ENCODE data around the gene NFU1. TPM values are rescaled to one million over a fixed set of nuclear protein-coding genes. Genes with fewer than 3 reads are reported as not detected.

Gene NFU1
- total RNA-seq, 2 donors from 2014 or later: 17.8 to 23.2 TPM

- H3K36me3 Mint-ChIP-seq (ENCODE audit: low read depth): no peaks in the 10 kb centered on the region
- no peaks in the 10 kb centered on the region for H3K9me3 ChIP-seq (ENCODE audit: control insufficient read depth, low read length, poor library complexity, severe bottlenecking)
- H3K27ac Mint-ChIP-seq: no peak overlapping the region
- DNase-seq (no peak), ATAC-seq (no peak)
- H3K4me3 Mint-ChIP-seq: peak overlapping the region; percentile 12
- H3K27me3 Mint-ChIP-seq: no peaks in the 10 kb centered on the region
- H3K4me1 Mint-ChIP-seq: no peaks in the 10 kb centered on the region
Observed at GRCh38 chr2:69393963-69394362, 43.3 kb downstream of the NFU1 start.

GRCh38 chr2:69390471-69390870, 46.8 kb downstream of the NFU1 start:
- peaks cover 10% of the 10 kb centered on the region for H3K4me1 Mint-ChIP-seq
- DNase-seq (no peak), ATAC-seq (no peak)
- no peaks in the 10 kb centered on the region for H3K9me3 ChIP-seq (ENCODE audit: control insufficient read depth, low read length, poor library complexity, severe bottlenecking)
- H3K36me3 Mint-ChIP-seq (ENCODE audit: low read depth): no peaks in the 10 kb centered on the region
- H3K4me3 Mint-ChIP-seq: no peak overlapping the region
- no peak overlapping the region for H3K27ac Mint-ChIP-seq
- H3K27me3 Mint-ChIP-seq: no peaks in the 10 kb centered on the region

GRCh38 chr2:69390001-69390400, 47.2 kb downstream of the NFU1 start:
- Mint-ChIP-seq H3K27ac (no peak overlapping the region), H3K36me3 (ENCODE audit: low read depth) (no peaks in the 10 kb centered on the region), H3K4me1 (peaks cover 10% of the 10 kb centered on the region), H3K27me3 (no peaks in the 10 kb centered on the region), H3K4me3 (no peak overlapping the region)
- no peaks in the 10 kb centered on the region for H3K9me3 ChIP-seq (ENCODE audit: control insufficient read depth, low read length, poor library complexity, severe bottlenecking)
- DNase-seq (no peak), ATAC-seq (no peak)

DNA sequence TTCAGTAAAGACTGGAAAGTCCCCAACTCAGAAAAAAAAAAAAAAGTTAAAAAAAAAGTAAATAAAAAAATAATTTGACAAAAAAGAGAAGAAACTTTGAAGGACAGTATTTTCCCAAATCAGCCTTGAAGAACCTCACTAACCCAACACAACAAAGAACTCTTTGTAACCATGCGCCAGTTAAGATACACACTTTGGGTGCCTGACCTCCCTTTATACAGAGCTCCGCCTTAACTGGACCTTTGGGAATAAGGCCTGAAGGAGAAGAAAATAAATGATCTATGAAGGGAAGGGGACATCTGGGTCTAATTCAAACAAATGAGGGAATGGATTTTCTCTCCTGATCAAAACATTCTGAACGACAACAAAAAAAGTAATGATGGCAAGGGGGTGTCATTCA, 48.0 kb downstream of the NFU1 start:
- H3K9me3 ChIP-seq (ENCODE audit: control insufficient read depth, low read length, poor library complexity, severe bottlenecking): no peaks in the 10 kb centered on the region
- H3K27me3 Mint-ChIP-seq: no peaks in the 10 kb centered on the region
- H3K36me3 Mint-ChIP-seq (ENCODE audit: low read depth): no peaks in the 10 kb centered on the region
- H3K27ac Mint-ChIP-seq: no peak overlapping the region
- ATAC-seq (no peak), DNase-seq (no peak)
- no peak overlapping the region for H3K4me3 Mint-ChIP-seq
- peaks cover 10% of the 10 kb centered on the region for H3K4me1 Mint-ChIP-seq

DNA sequence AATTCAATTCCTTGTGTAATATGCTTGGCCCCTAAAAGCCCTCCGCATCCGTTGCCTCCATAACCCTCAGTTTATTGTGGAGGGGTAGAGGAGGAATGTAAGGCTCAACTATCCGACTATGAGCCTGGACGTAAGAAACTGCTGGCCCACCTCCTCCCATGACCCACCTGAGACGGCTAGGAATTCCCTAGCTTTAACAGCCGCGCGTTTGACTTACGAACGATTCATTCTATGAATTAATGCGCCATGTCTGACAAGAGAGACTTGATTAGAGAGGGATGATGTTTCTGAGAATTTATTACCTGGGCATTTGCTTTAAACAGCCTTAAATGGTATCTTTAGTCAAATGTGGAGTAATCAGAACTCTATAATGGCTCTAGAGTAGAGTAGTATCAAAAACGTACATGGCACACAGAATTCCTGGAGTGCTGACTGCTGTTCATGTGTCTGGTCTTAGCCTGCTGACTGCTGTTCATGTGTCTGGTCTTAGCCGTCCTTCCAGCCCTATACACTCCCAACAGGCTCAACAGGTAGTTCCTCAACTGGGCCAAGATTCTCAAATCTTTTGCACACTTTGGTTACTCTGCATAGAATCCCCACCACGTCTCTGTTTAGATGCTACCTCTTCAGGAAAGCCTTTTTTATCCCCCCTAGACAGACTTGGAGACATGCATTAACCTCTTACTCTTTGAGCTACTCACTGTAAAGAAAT, 49.3 kb downstream of the NFU1 start:
- H3K27me3 Mint-ChIP-seq: no peaks in the 10 kb centered on the region
- H3K4me3 Mint-ChIP-seq: peak overlapping the region; percentile 91
- H3K27ac Mint-ChIP-seq: peak overlapping the region; percentile 71

GRCh38 chr2:69386789-69387734, 50.2 kb downstream of the NFU1 start, which contains the start of gene GFPT1:
TSS of gene GFPT1 (minus strand) at chr2:69387227. CDS start at chr2:69387071, 156 bp downstream.
- Mint-ChIP-seq H3K4me1 (peaks cover 23% of the 10 kb centered on the region), H3K27me3 (no peaks in the 10 kb centered on the region), H3K27ac (peak within 1 kb of the TSS; percentile 71), H3K4me3 (peak within 1 kb of the TSS; percentile 91), H3K36me3 (ENCODE audit: low read depth) (peaks cover 6% of the 10 kb centered on the region)
- ATAC-seq (peak; percentile 98), DNase-seq (peak; percentile 88 to 92 (median 89))
- no peaks in the 10 kb centered on the region for H3K9me3 ChIP-seq (ENCODE audit: control insufficient read depth, low read length, poor library complexity, severe bottlenecking)

More for the DNA sequence above, 49.3 kb downstream of the NFU1 start:
- H3K9me3 ChIP-seq (ENCODE audit: control insufficient read depth, low read length, poor library complexity, severe bottlenecking): no peaks in the 10 kb centered on the region
- ATAC-seq (no peak), DNase-seq (no peak)
- peaks cover 16% of the 10 kb centered on the region for H3K4me1 Mint-ChIP-seq
- H3K36me3 Mint-ChIP-seq (ENCODE audit: low read depth): no peaks in the 10 kb centered on the region

DNA sequence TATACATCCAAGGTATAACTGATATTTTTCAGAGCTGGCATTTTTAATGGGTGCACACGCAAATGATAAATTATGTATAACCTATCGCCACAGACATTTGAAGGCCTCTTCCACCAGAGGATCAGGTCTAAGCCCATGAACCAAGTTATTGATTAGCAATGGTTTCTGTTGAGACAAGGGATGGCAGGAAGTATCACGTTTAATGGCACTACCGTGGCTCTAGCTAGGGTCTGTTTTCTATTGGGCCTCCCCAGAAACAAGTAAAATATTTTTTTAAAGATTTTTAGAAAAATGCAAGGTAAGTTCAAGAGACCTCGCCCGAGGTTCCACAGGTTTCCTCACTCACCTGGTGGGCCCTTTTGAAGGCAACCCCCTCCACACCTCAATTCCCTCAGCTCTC, 50.9 kb downstream of the NFU1 start:
- DNase-seq: no peak

DNA sequence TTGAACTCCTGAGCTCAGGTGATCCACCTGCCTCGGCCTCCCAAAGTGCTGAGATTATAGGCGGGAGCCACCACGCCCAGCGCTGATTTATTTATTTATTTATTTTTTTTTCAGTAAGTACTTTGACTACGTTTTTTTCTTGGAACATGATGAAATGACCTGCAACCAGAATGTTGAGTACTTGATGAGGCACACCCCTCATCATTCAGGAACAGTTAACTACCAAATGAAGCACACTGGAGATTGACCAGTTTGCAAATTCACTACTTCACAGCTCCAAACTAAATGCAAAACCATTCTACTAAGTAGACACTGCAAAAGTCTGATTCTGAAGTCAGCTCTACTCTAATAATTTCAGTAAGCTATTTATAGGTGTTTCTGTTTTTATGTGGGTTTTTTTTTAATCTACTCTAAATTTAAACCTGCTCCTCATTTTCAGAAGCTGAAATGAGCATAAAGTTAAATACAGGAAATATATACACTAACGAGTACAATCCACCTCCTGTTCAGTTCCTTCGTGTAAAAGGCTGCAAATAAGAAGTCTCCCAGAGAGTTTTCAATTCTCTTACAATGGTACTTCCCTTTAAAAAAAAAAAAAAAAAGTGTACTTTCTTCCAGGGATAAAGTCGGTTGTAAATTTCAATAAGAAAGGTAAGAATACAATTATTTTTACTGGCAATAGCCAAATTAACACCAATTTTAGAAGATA, 51.6 kb downstream of the NFU1 start:
- ATAC-seq (no peak), DNase-seq (no peak)
- no peaks in the 10 kb centered on the region for H3K9me3 ChIP-seq (ENCODE audit: control insufficient read depth, low read length, poor library complexity, severe bottlenecking)
- Mint-ChIP-seq H3K4me1 (peaks cover 32% of the 10 kb centered on the region), H3K27ac (peak overlapping the region; percentile 71), H3K27me3 (no peaks in the 10 kb centered on the region), H3K36me3 (ENCODE audit: low read depth) (peaks cover 8% of the 10 kb centered on the region), H3K4me3 (peak overlapping the region; percentile 91)

More for the DNA sequence above, 50.9 kb downstream of the NFU1 start:
- no peaks in the 10 kb centered on the region for H3K9me3 ChIP-seq (ENCODE audit: control insufficient read depth, low read length, poor library complexity, severe bottlenecking)
- Mint-ChIP-seq H3K27ac (peak overlapping the region; percentile 71), H3K36me3 (ENCODE audit: low read depth) (peaks cover 6% of the 10 kb centered on the region), H3K4me3 (peak overlapping the region; percentile 91), H3K27me3 (no peaks in the 10 kb centered on the region), H3K4me1 (peaks cover 28% of the 10 kb centered on the region)
- ATAC-seq: no peak

GRCh38 chr2:69384618-69385081, 52.6 kb downstream of the NFU1 start:
- H3K27ac Mint-ChIP-seq: no peak overlapping the region
- H3K27me3 Mint-ChIP-seq: no peaks in the 10 kb centered on the region
- ATAC-seq: no peak
- H3K9me3 ChIP-seq (ENCODE audit: control insufficient read depth, low read length, poor library complexity, severe bottlenecking): no peaks in the 10 kb centered on the region
- H3K36me3 Mint-ChIP-seq (ENCODE audit: low read depth): peaks cover 11% of the 10 kb centered on the region
- no peak overlapping the region for H3K4me3 Mint-ChIP-seq
- H3K4me1 Mint-ChIP-seq: peaks cover 36% of the 10 kb centered on the region
- no peak for DNase-seq

- H3K36me3 Mint-ChIP-seq (ENCODE audit: low read depth): peaks cover 11% of the 10 kb centered on the region
- no peak overlapping the region for H3K27ac Mint-ChIP-seq
- H3K4me1 Mint-ChIP-seq: peaks cover 36% of the 10 kb centered on the region
- no peaks in the 10 kb centered on the region for H3K9me3 ChIP-seq (ENCODE audit: control insufficient read depth, low read length, poor library complexity, severe bottlenecking)
- no peak for DNase-seq
- no peak for ATAC-seq
- no peak overlapping the region for H3K4me3 Mint-ChIP-seq
- H3K27me3 Mint-ChIP-seq: no peaks in the 10 kb centered on the region
Observed at GRCh38 chr2:69383176-69383812, 53.9 kb downstream of the NFU1 start.

- H3K9me3 ChIP-seq (ENCODE audit: control insufficient read depth, low read length, poor library complexity, severe bottlenecking): no peaks in the 10 kb centered on the region
- Mint-ChIP-seq H3K4me3 (no peak overlapping the region), H3K27ac (peak overlapping the region; percentile 74), H3K27me3 (no peaks in the 10 kb centered on the region), H3K36me3 (ENCODE audit: low read depth) (peaks cover 11% of the 10 kb centered on the region), H3K4me1 (peaks cover 36% of the 10 kb centered on the region)
- DNase-seq (no peak), ATAC-seq (no peak)
Observed at GRCh38 chr2:69382547-69382946, 54.7 kb downstream of the NFU1 start.

- no peaks in the 10 kb centered on the region for H3K9me3 ChIP-seq (ENCODE audit: control insufficient read depth, low read length, poor library complexity, severe bottlenecking)
- peaks cover 34% of the 10 kb centered on the region for H3K4me1 Mint-ChIP-seq
- no peaks in the 10 kb centered on the region for H3K27me3 Mint-ChIP-seq
- no peak overlapping the region for H3K4me3 Mint-ChIP-seq
- no peak for ATAC-seq
- peak overlapping the region; percentile 74 for H3K27ac Mint-ChIP-seq
- H3K36me3 Mint-ChIP-seq (ENCODE audit: low read depth): peaks cover 11% of the 10 kb centered on the region
- DNase-seq: no peak
Observed at GRCh38 chr2:69381337-69381737, 55.9 kb downstream of the NFU1 start.
